Effector memory CD8-positive, alpha-beta T cell (primary cell): ENCODE measurements around the gene CDCP2.
A peak's percentile ranks its signal among the peaks of the same experiment; 100 is the strongest.
"Not testable (repeated sequence)": the region's sequence is repeated elsewhere in the genome, so short reads cannot be mapped to it uniquely, and the experiment has no call there.

Source experiments
- ATAC-seq: fragments of 150-1000 bp; cut with Tn5 transposase; replicated peaks from 2 replicates; pipeline ENCODE4 v1.10.0; 2021; ENCODE audit warnings: mild to moderate bottlenecking, moderate library complexity
- DNase-seq, 3 experiments: peaks; one replicate each; pipeline ENCODE4 v3.0.0; 2021
- H3K27ac Mint-ChIP-seq, 2 donors: one replicate each; pipeline ENCODE4 v1.8.0; 2022; ENCODE audit warnings: mild to moderate bottlenecking in 2 of 2, mixed read lengths in 2 of 2, moderate library complexity in 2 of 2
- H3K27me3 Mint-ChIP-seq, 2 donors: one replicate each; pipeline ENCODE4 v1.8.0; 2022; ENCODE audit warnings: mixed read lengths in 2 of 2
- H3K36me3 Mint-ChIP-seq: one replicate; pipeline ENCODE4 v1.8.0; 2022; ENCODE audit warnings: mild to moderate bottlenecking, moderate library complexity, mixed read lengths; ENCODE audit not compliant: insufficient read depth
- H3K4me1 Mint-ChIP-seq, 2 donors: one replicate each; pipeline ENCODE4 v1.8.0; 2022; ENCODE audit warnings: low read depth in 2 of 2, mixed read lengths in 2 of 2
- H3K4me3 Mint-ChIP-seq, 2 donors: one replicate each; pipeline ENCODE4 v1.8.0; 2022; ENCODE audit warnings: mild to moderate bottlenecking in 2 of 2, mixed read lengths in 2 of 2, moderate library complexity in 2 of 2
- H3K9me3 Mint-ChIP-seq, 2 donors: one replicate each; pipeline ENCODE4 v1.8.0; 2022; ENCODE audit warnings: mixed read lengths in 2 of 2

CDCP2 gene

GRCh38 chr1:54176621-54177327 is 24.0 kb upstream of the CDCP2 start:
- Mint-ChIP-seq H3K36me3 (peaks cover 2% of the 10 kb centered on the region), H3K4me3 (no peak overlapping the region), H3K4me1 (peaks cover 0 to 1% of the 10 kb centered on the region in 2 donors), H3K27me3 (no peaks in the 10 kb centered on the region), H3K9me3 (no peaks in the 10 kb centered on the region), H3K27ac (peak overlapping the region in 1 of 2 donors; percentile 41)
- DNase-seq = no peak
- ATAC-seq = no peak

GRCh38 chr1:54174106-54174505 is 21.3 kb upstream of the CDCP2 start:
- ATAC-seq (no peak), DNase-seq (no peak)
- no peak overlapping the region for H3K27ac Mint-ChIP-seq
- no peaks in the 10 kb centered on the region for H3K9me3 Mint-ChIP-seq
- no peak overlapping the region for H3K4me3 Mint-ChIP-seq
- H3K4me1 Mint-ChIP-seq = no peaks in the 10 kb centered on the region
- H3K36me3 Mint-ChIP-seq = no peaks in the 10 kb centered on the region
- no peaks in the 10 kb centered on the region for H3K27me3 Mint-ChIP-seq

GRCh38 chr1:54173681-54174080 is 20.9 kb upstream of the CDCP2 start:
- Mint-ChIP-seq H3K4me3 (no peak overlapping the region), H3K4me1 (no peaks in the 10 kb centered on the region), H3K9me3 (no peaks in the 10 kb centered on the region), H3K36me3 (no peaks in the 10 kb centered on the region), H3K27me3 (no peaks in the 10 kb centered on the region), H3K27ac (no peak overlapping the region)
- ATAC-seq (no peak), DNase-seq (no peak)

GRCh38 chr1:54172614-54173599 is 20.1 kb upstream of the CDCP2 start:
- ATAC-seq = no peak
- Mint-ChIP-seq H3K4me3 (no peak overlapping the region), H3K27ac (peak overlapping the region in 1 of 2 donors; percentile 13), H3K27me3 (no peaks in the 10 kb centered on the region), H3K36me3 (no peaks in the 10 kb centered on the region), H3K9me3 (no peaks in the 10 kb centered on the region), H3K4me1 (no peaks in the 10 kb centered on the region)
- DNase-seq = no peak

GRCh38 chr1:54171606-54172005 is 18.8 kb upstream of the CDCP2 start:
- Mint-ChIP-seq H3K4me3 (no peak overlapping the region), H3K27ac (no peak overlapping the region), H3K4me1 (no peaks in the 10 kb centered on the region), H3K27me3 (no peaks in the 10 kb centered on the region), H3K9me3 (no peaks in the 10 kb centered on the region), H3K36me3 (no peaks in the 10 kb centered on the region)
- no peak for DNase-seq
- ATAC-seq = no peak

- H3K36me3 Mint-ChIP-seq = no peaks in the 10 kb centered on the region
- DNase-seq (no peak), ATAC-seq (no peak)
- H3K4me3 Mint-ChIP-seq = no peak overlapping the region
- no peaks in the 10 kb centered on the region for H3K9me3 Mint-ChIP-seq
- H3K4me1 Mint-ChIP-seq = no peaks in the 10 kb centered on the region
- H3K27me3 Mint-ChIP-seq = no peaks in the 10 kb centered on the region
- no peak overlapping the region for H3K27ac Mint-ChIP-seq
Observed at GRCh38 chr1:54171016-54171415, 18.2 kb upstream of the CDCP2 start.

- Mint-ChIP-seq H3K4me3 (no peak overlapping the region), H3K27ac (no peak overlapping the region), H3K36me3 (no peaks in the 10 kb centered on the region), H3K27me3 (no peaks in the 10 kb centered on the region), H3K4me1 (no peaks in the 10 kb centered on the region), H3K9me3 (no peaks in the 10 kb centered on the region)
- DNase-seq (no peak), ATAC-seq (no peak)
Observed at GRCh38 chr1:54169068-54169467, 16.3 kb upstream of the CDCP2 start.

GRCh38 chr1:54168206-54168965 is 15.6 kb upstream of the CDCP2 start:
- ATAC-seq (no peak), DNase-seq (no peak)
- Mint-ChIP-seq H3K27ac (no peak overlapping the region), H3K27me3 (peaks cover 0 to 6% of the 10 kb centered on the region in 2 donors), H3K9me3 (no peaks in the 10 kb centered on the region), H3K4me1 (no peaks in the 10 kb centered on the region), H3K4me3 (no peak overlapping the region), H3K36me3 (no peaks in the 10 kb centered on the region)

GRCh38 chr1:54167422-54168139 is 14.8 kb upstream of the CDCP2 start:
- no peak for ATAC-seq
- no peak for DNase-seq
- Mint-ChIP-seq H3K9me3 (no peaks in the 10 kb centered on the region), H3K4me1 (no peaks in the 10 kb centered on the region), H3K4me3 (no peak overlapping the region), H3K36me3 (no peaks in the 10 kb centered on the region), H3K27ac (no peak overlapping the region), H3K27me3 (peaks cover 0 to 7% of the 10 kb centered on the region in 2 donors)

- not testable (repeated sequence) for H3K4me1 Mint-ChIP-seq, H3K27me3 Mint-ChIP-seq, H3K36me3 Mint-ChIP-seq, H3K4me3 Mint-ChIP-seq, H3K27ac Mint-ChIP-seq, H3K9me3 Mint-ChIP-seq, DNase-seq, ATAC-seq
Observed at GRCh38 chr1:54166357-54166756, 13.6 kb upstream of the CDCP2 start.

GRCh38 chr1:54165146-54165545 is 12.3 kb upstream of the CDCP2 start:
- Mint-ChIP-seq H3K4me3 (no peak overlapping the region), H3K9me3 (no peaks in the 10 kb centered on the region), H3K36me3 (no peaks in the 10 kb centered on the region), H3K4me1 (no peaks in the 10 kb centered on the region), H3K27me3 (peaks cover 0 to 16% of the 10 kb centered on the region in 2 donors), H3K27ac (no peak overlapping the region)
- ATAC-seq (no peak), DNase-seq (no peak)

GRCh38 chr1:54163573-54163972 is 10.8 kb upstream of the CDCP2 start:
- Mint-ChIP-seq H3K27me3 (peaks cover 0 to 22% of the 10 kb centered on the region in 2 donors), H3K36me3 (no peaks in the 10 kb centered on the region), H3K4me3 (no peak overlapping the region), H3K4me1 (no peaks in the 10 kb centered on the region), H3K9me3 (no peaks in the 10 kb centered on the region), H3K27ac (no peak overlapping the region)
- ATAC-seq = no peak
- DNase-seq = no peak

- no peak overlapping the region for H3K27ac Mint-ChIP-seq
- H3K36me3 Mint-ChIP-seq = no peaks in the 10 kb centered on the region
- no peak for DNase-seq
- peaks cover 0 to 22% of the 10 kb centered on the region in 2 donors for H3K27me3 Mint-ChIP-seq
- H3K4me1 Mint-ChIP-seq = no peaks in the 10 kb centered on the region
- ATAC-seq = no peak
- no peaks in the 10 kb centered on the region for H3K9me3 Mint-ChIP-seq
- no peak overlapping the region for H3K4me3 Mint-ChIP-seq
Observed at GRCh38 chr1:54163051-54163450, 10.3 kb upstream of the CDCP2 start.
